GM21390 (cell line): ENCODE data around the gene TBC1D23.
"Not testable (repeated sequence)": the region's sequence is repeated elsewhere in the genome, so short reads cannot be mapped to it uniquely, and the experiment has no call there.

Experiments used
- ATAC-seq: cut with Tn5 transposase; IDR thresholded peaks from one replicate; pipeline ENCODE4 v1.9.1; 2021; ENCODE audit not compliant: unreplicated experiment

TBC1D23 gene

GRCh38 chr3:100340527-100340926 is 79.7 kb downstream of the TBC1D23 start:
- no peak for ATAC-seq

GRCh38 chr3:100348727-100349126 is 87.9 kb downstream of the TBC1D23 start:
- no peak for ATAC-seq

GRCh38 chr3:100351770-100352169 is 91.0 kb downstream of the TBC1D23 start:
- not testable (repeated sequence) for ATAC-seq

GRCh38 chr3:100352296-100353231 is 91.8 kb downstream of the TBC1D23 start:
- ATAC-seq = no peak

- ATAC-seq = no peak
These were observed 94.1 kb downstream of the TBC1D23 start for GRCh38 chr3:100354850-100355249.

- no peak for ATAC-seq
These were observed 97.6 kb downstream of the TBC1D23 start for GRCh38 chr3:100358413-100358812.

- ATAC-seq = no peak
These were observed 98.2 kb downstream of the TBC1D23 start for GRCh38 chr3:100359035-100359434.

- ATAC-seq = no peak
These were observed 100.1 kb downstream of the TBC1D23 start for GRCh38 chr3:100360757-100361496.

- no peak for ATAC-seq
These were observed 101.1 kb downstream of the TBC1D23 start for GRCh38 chr3:100361897-100362296.

- no peak for ATAC-seq
These were observed 103.6 kb downstream of the TBC1D23 start for GRCh38 chr3:100364421-100364820.

- ATAC-seq = no peak
These were observed 105.6 kb downstream of the TBC1D23 start for GRCh38 chr3:100366424-100366823.

GRCh38 chr3:100368441-100368840 is 107.6 kb downstream of the TBC1D23 start:
- ATAC-seq = no peak

GRCh38 chr3:100370756-100371155 is 110.0 kb downstream of the TBC1D23 start:
- ATAC-seq = no peak

GRCh38 chr3:100374521-100374920 is 113.7 kb downstream of the TBC1D23 start:
- ATAC-seq = no peak
